ENCODE measurements around the gene RTL10.

- TF ChIP-seq CTCF (IDR thresholded peaks at IDR 0.05; ENCODE audit: low read depth, low read length, poor library complexity, severe bottlenecking) (no peak), EZH2phosphoT487 (IDR thresholded peaks at IDR 0.05; ENCODE audit: borderline replicate concordance, low read length) (no peak)
These were observed 27.2 kb downstream of the RTL10 start for GRCh38 chr22:19827341-19828034.
